ENCODE measurements around the gene TMIGD3.
"Not testable (repeated sequence)": the region's sequence is repeated elsewhere in the genome, so short reads cannot be mapped to it uniquely, and the experiment has no call there.

Gene TMIGD3

DNA sequence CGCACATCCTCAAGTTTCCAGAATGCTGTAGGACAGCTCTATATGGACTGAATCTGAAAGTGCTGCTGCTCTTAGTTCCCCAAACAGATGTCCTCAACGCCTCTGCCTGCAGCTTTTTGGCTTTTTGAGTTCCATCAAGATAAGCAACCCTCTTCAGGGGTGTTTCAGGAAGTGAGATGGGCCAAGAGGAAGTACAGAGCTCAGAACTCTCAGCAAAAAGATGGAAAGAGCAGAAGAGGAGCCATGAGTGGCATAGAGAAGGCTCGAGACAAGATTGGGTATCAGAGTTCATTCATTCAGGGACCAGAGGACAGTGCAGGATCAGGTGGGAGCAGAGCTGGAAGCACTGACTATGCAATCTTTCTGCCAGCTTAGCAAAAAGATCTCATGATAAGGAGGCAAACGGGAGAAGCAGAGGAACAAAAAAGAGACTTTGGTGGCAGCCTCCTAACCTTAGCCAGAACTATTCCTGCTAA, at the start of gene TMIGD3, which contains the start of gene ADORA3:
Gene TMIGD3 (minus strand): TSS at position 49 of the 476 bp plus-strand sequence. CDS start 279 bp downstream, outside the sequence.
Gene ADORA3 (minus strand): TSS at position 49 of the 476 bp plus-strand sequence. CDS start 279 bp downstream, outside the sequence.
- DNase-seq (ENCODE audit: low spot score) = peak; percentile 67

DNA sequence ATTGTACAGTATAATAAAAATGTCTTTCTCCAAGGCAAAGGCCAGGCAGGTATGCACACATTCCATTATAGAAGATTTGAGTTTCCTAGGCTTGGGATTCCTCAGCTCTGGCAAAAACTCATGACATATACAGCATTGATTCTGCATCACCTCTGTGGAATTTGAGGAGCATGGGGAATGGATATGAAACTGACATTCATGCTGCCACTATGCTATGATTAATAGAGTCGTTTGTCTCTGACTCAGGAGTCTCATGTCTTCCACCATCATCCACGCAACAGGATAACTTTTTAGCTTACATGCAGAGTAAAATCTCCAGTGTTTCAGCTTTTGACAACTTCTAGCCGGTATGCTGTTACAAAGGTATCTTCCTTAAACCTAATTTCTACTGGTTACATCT, 49.8 kb upstream of the TMIGD3 start:
- DNase-seq (ENCODE audit: low spot score) = no peak

DNA sequence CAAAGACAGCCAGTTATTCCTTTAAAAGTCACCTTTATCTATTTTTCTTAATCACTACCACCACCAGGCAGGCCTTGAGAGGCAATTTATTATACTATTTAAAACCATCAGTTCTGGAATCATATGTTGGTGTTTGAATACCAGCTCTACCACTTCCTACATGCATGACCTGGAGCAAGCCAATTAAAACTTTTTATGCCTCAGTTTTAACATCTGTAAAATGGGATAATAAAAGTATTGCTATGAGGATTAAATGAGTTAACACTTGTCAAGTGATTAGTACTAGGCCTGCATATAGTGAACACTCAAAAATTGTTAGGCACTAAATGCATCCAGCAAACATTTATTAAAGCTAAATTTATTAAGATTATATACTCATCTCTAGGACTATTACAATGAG, 49.2 kb upstream of the TMIGD3 start:
- no peak for DNase-seq (ENCODE audit: low spot score)

DNA sequence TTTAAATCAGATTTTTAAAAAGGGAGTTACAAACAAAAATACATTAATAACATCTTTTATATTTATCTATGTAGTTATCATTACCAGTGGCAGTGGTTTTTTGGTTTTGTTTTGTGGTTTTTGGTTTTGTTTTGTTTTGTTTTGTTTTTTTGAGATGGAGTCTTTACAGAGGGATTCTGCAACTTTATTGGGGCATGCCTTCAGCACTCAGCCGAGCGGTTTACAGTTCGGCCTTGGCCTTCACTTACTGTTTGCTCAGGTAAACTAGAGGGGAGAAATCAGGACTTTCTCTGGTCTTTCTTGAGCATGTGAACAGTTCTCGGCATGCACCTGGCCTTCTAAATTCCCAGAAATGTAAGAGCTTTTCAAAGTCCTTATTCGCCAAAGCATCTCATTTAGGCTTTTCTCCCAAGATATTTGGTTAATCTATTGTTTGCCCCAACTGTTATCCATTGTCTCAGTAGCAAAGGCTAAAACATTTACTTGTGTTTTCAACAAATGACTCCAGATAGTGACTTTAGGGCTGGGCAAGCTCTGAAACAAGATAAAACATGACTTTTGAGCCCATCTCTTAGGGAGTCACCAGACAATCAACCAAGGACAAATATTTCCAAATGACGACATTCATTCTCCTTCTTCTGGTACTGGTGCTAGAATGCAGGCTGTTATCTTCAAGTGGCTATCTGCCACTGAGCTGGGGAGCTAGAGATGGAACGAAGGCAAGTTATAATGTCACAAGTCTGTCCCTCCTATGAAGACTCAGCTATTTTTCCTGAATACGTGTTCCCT, 48.4 kb upstream of the TMIGD3 start:
- no peak for DNase-seq (ENCODE audit: low spot score)

DNA sequence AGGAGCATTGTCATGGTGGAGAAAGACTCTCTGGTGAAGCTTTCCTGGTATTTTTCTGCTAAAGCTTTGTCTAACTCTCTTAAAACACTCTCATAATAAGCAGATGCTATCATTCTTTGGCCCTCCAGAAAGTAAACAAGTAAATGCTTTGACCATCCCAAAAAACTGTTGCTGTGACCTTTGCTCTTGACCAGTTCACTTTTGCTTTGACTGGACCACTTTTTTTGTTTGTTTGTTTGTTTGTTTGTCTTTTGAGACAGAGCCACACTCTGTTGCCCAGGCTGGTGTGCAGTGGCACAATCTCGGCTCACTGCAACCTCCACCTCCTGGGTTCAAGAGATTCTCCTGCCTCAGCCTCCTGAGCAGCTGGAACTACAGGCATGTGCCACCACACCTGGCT, 44.4 kb upstream of the TMIGD3 start:
- DNase-seq (ENCODE audit: low spot score) = not testable (repeated sequence)

DNA sequence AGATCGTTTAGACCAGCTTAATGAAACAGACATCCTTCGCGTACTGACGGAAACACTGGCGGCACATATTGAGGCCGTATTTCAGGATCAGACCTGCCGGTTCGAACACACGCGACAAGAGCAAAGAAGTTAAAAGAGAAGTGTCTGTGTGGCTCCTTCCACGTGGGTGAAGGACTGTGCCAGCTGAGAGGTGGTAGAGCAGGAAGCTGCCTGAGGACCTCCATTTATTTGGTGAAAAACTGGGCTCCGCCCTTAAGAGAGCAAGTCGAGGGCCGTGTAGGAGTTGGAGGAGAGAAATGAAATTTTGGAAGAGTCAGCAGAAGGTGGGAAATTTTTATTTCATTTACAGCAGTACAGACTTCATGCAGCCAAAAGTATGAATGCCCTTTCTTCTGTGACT, 38.8 kb upstream of the TMIGD3 start:
- DNase-seq (ENCODE audit: low spot score) = no peak

DNA sequence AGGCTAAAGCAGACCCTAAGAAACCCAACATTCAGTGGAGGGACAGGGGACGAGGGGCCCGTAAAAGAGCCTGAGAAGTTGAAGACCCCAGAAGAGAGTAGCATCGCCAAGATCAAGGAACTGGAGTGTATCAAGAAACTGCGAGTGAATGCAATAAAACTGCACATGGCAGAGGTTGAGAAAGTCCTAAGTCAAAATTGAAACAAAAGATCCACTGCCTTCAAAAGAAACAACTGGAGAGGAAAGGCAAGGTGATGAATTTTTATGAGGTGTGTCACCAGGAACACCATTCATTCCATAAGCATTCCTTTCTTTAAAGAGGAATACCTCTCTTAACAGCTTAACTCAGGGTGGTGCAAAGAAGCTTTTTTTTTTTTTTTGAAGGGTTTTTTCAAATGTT, 38.3 kb upstream of the TMIGD3 start:
- DNase-seq (ENCODE audit: low spot score) = no peak

DNA sequence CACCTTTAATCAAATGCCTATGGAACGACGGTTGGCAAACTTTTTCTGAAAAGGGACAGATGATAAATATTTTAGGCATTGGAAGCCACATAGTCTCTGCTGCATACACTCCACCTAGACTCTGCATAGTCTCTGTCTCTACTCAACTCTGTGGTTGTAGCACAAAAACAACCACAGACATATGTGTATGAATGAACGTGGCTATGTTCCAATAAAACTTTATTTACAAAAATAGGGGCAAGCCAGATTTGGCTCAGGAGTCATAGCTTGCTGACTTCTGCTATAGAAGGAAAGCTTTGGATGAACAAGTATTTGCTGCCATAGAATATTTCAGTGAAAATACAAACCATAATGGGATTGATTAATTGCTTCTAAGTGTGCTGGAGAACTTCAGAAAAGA, 37.5 kb upstream of the TMIGD3 start:
- no peak for DNase-seq (ENCODE audit: low spot score)

DNA sequence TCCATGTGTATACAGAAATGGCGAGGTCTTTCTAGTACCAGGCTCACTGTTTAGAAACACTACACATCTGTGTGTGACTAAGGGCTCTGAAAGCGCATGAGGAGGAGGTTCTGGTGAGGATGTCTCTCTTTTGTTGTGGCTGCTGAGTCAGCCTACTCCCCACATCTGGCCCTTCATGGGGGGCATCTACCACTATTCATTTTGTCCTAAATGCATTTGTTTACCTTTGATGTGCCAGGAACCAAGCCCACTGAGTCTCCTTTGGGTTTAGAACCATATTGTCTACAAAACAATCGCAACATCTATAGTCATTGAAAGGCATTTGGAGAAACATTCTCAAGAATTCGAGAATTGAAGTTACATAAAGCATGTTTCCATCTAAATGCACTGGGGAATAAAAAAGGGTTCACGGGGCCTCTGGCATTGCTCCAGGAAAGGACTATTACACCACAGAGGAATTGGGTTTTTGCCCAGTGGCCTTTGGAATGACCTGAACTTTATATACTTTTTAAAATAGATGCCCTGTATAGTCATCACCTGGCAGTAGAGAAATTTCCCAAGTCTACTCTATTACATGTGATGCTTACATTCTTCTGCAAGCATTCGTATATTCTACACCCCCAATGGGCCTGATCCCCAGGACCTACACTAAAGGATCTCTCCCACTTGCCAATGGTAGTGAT, 35.1 kb upstream of the TMIGD3 start:
- DNase-seq (ENCODE audit: low spot score) = no peak

DNA sequence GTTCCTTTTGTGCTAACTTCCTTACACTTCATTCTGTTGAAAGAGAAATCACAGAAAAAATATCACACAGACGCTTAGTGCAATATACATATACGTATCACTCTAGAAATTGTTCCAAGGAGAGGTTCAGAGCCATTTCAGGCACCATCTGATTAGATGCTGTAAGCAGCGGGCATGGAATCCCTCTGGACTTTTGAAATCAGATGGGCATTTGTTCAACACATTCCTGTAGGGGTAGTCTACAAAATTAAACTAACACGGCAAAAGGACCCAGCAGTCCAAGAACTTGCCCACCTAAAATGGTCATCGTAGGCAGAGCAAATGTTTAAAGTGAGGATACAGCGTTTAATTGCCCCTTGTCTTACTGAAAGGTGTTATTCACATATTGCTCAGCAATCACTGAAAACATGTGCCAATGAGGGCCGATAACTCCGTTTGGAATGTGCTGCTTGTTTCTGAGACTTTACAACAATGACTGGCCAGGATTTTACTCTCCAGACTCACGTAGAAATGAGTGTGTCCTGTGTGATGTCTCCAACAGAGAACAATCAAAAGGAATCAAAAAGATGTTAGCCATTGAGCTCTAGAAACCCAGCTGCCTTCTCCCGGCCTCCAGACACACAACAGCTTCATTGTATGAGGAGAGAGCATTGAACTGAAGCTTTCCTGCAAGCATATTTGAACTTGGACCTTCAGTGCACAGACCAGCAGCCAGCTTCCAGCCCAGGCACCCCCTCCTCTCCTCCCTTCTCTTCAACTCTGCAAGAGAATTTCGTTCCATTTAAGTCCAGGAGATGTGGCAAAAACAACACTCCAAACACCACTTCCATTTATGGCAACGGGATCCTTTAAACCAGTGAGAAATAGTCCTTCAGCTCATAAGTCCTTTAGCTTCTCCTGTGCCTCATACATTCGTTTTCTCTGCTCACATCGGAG, 32.1 kb upstream of the TMIGD3 start:
- DNase-seq (ENCODE audit: low spot score) = peak; percentile 87

DNA sequence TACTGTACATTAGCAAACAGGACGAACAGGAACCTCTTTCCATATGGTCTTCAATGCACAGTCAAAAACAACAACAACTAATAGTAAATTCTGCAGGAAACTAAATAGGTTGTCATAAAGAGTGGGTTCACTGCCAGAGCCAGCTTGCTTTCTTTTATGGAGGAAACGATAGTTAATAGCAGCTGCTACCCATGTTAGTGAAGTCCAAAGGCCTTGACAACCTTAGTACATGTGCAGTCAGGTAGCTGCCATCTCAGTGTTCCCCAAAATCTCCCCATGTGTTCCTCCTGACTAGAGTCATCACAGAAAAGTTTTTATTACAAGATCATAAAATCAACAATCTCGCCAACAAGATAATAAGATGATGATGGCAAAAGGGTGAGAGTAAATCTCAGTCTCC, 16.6 kb upstream of the TMIGD3 start:
- DNase-seq (ENCODE audit: low spot score) = no peak

DNA sequence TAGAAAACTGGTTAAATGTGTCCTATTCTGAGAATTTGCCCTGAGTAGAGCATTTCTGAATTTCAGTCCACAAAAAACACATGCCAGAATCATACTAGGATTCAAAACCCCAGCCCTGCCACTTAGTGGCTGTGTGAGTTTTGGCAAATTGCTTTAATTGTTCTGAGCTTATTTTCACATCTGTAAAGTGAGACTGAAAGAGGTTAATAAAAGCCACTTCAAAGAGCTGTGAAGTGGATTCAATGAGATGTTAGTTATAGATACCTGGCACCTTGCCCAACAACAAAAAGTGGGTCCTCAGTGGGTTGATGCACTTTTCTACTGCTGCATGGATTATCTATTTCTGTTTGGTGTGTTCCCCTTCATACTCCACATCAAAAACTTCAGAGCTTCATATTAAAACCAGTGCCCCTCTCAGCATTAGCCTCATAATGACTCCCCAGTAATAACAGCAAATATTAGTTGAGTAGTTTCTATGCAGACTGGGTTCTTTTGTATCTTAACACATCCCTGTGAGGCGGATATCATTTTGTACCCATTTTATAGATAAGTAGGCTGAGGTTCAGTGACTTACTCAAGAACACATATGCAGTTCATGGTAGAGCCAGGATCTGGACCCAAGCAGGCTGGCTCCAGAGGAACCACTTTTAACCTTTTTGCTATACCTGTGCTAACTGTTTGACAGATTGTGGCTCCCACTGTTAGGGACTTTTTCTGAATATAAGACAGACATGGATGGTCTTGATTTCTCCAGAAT, 14.2 kb upstream of the TMIGD3 start:
- no peak for DNase-seq (ENCODE audit: low spot score)

DNA sequence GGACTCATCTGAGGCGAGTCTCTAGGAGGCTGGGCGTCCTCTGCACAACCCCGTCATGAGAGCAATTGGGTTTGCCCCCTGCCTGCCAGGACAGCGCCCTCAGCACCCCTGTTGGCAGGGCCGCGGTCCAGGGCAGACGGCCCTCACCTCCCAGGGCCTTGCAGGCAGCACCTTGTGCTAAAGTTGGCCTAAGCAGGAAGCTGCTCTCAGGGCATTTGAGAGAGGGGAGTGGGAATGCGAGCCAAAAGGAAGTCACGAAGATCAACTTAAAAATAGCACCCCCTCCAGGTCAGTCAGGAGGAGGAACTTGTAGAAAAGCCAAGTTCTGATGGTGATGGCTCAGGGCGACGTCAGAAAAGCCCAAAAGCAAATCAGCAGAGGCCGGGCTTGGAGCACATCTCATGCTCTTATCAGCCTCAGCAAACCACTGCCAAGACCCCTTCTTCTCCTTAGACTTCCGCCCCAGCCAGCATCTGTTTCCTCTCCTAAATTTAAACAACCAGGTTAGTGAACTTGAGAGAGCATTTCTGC, 12.6 kb upstream of the TMIGD3 start:
- peak; percentile 72 for DNase-seq (ENCODE audit: low spot score)

DNA sequence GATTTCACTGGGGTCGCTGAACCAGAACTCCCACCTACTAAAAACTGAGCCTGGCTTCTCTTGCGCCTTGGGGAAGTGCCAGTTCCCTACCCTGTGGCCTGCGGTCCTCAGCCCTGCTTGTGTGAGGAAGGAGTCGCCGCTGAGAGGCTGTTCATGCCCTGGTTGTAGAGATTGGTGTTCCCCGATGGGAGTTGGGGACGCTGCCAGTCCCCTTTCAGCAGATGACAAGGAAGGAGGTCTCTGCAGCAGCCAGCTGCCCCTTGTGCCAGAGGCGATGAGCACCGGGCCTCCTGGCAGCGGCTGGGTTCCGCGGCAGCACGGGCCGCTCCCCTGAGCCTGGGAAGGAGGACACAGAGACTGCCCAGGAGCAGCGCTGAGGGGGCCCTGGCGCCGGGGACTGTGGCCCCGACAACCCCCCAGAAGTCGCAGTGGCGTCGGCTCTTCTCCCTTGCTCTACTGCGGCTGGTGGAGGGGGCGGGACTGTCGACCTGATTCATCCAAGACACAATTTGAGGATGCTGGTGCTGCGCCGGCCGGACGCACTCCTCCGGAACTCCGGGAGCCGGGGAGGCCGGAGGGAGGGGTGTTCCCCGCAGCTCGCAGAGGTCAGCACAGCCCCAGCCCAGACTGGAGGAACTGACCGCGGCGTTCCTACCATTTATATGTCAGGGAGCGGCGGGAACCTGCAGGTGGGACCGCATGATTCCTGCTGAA, 12.0 kb upstream of the TMIGD3 start:
- DNase-seq (ENCODE audit: low spot score) = no peak

DNA sequence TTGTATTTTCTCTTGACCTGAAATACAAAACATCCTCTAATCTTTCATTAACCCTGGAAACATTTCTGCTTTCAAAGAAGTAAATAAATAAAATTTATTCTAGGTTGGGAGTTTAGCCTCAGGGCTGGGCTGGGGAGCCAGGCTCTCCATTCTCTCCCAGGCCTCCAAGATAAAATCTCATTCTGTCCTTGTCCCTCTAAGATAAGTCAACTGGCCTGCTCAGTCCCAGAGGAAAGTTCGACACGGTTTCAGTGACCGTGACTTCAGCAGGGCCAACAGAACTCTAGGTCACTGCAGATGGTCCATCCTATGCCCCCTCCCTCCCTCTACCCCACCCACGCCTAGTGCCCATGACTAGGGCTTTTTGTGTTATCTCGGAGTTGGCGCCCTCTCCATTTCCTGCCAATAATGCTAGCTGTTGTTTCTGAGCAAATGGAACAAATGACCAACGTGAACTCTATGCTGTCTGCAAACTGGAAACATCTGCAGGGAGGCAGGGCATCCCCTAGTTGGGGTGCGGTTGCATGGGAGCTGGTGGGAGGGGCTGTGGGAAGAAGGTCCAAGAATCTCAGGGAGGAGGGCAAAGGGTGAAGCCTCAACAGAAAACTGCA, 10.1 kb upstream of the TMIGD3 start:
- peak; percentile 95 for DNase-seq (ENCODE audit: low spot score)

DNA sequence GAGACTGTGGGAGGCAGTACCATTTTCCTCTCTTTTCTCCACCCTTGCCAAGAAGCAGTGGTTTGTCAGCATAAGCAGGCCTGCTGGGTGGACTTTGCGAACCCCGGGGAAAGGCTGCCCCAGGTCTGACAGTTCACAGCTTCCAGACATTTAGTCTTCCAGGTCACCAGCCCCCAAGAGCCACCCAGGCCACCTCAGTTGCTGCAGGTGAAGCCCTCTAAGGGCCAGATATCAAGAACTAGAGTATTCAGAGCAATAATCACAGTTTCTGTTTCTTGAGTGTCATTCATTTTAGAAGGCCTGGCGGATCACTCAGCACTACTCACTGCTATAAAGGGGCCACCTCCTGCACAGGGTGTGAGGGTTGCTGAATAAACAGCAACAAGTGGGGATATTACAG, 9.5 kb upstream of the TMIGD3 start:
- no peak for DNase-seq (ENCODE audit: low spot score)

DNA sequence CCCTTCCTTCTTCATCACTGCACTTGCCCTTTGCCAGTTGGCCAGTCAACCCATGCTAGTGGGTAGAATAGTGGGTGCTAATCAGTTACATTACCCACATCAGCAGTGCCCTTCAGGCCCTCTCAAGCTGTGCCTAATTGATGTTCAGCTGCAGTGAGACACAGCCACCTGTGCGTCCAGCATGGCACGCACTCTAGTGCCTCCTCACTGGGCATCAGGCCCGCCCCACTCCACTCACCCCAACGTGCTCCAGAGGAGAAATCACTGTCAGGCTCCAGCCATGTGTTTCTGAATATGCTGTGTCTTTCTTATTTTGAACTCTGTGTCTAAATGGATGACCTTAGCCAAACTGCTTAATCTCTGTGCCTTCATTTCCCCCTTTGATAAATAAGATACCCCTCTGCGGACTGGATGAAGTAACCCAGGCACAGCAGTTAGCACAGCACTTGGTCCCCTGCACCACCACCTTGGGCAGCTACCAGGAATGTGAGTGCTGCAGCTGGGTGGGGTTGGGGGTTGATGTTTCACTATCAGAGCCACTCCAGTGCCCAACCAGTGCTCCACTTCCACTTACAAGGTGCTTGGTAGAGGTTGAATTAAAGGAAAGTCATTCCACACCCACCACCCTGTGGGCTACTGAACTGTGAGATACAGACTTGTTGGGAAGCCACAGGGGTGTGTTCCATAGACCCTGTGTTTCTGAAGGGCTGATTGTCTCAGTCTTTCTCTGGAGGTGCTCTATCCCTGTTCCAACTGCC, 8.9 kb upstream of the TMIGD3 start:
- DNase-seq (ENCODE audit: low spot score) = no peak

DNA sequence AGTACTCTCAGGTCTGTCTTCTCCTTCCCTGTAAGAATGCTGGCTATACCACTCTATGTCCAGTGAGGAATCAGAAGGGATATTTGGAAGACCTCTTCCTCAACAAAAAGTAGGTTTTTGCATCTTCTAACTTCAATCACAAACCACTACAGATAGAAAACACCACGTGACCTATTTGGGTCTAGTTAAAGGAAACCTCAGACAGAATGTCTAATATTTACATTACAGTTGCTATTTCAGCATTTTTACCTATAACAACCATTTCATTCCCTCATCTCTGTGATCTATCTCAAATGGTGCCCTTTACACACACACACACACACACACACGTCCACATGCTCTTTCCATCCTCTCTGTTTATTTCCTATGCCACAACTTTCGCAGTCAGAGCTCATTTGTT, 7.9 kb upstream of the TMIGD3 start:
- DNase-seq (ENCODE audit: low spot score) = no peak

DNA sequence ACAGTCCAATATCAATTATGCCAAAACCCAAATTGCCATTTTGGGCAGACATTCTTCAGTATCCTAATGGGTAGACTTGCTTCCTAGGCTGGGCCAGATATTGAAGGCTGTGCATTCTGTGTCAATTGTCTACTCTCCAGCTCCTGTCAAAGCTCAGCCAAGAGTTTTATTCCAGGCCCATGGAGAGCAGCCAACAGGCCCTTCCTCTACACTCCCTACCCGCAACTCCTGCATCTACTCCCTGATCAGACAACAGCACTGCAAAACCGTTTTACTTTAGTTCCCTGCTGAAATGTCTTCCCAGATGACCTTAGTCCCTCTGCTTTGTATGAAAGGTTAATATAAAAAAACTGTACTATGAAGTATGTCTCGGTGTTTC, 6.6 kb upstream of the TMIGD3 start:
- DNase-seq (ENCODE audit: low spot score) = peak; percentile 71

Measured in globus pallidus (tissue), 1 donor.